A673 (cell line): ENCODE measurements around the gene UEVLD. TPM values are rescaled to one million over a fixed set of nuclear protein-coding genes. Genes with fewer than 3 reads are reported as not detected.

Source experiments
- Bru-seq: library from RNA; stranded (reverse); fragments of 400-500 nt; gene quantifications from one replicate; lab custom pipeline; 2021; lab: Mats Ljungman, UMichigan
- BruChase-seq, 2 experiments: library from RNA; stranded (reverse); fragments of 400-500 nt; gene quantifications; one replicate each; lab custom pipeline; 2021; lab: Mats Ljungman, UMichigan
- BruUV-seq: library from RNA; stranded (reverse); fragments of 400-500 nt; replicated peaks from 2 replicates; lab custom pipeline; 2021; lab: Mats Ljungman, UMichigan
- CTCF ChIA-PET: fragments of 300-600 bp; sonication (Branson Sonifier 250); formaldehyde crosslinking; loops from one replicate; lab custom pipeline; 2022; ENCODE audit warnings: antibody characterized with exemption; lab: Charles Lee
- POLR2A ChIA-PET: fragments of 300-600 bp; sonication (Branson Sonifier 250); formaldehyde crosslinking; loops from one replicate; lab custom pipeline; 2022; ENCODE audit warnings: antibody characterized with exemption; ENCODE audit not compliant: low non-redundant PET; lab: Charles Lee
- DNase-seq: peaks from one replicate; pipeline ENCODE4 v3.0.0-alpha.2; 2015; ENCODE audit warnings: low spot score
- H3K27ac ChIP-seq: fragments of 200-600 bp; sonication (generic); 2 replicates; pipeline ENCODE4 v1.5.1; 2016; ENCODE audit warnings: mixed run types, low read depth, mild to moderate bottlenecking, mixed read lengths, antibody characterized with exemption, low read length; ENCODE audit not compliant: poor library complexity, severe bottlenecking
- H3K27me3 ChIP-seq: fragments of 200-600 bp; sonication (generic); replicated peaks from 2 replicates; pipeline ENCODE4 v1.6.1; 2017; ENCODE audit warnings: mixed run types, low read depth, mild to moderate bottlenecking, mixed read lengths, antibody characterized with exemption, low read length; ENCODE audit not compliant: insufficient read depth, poor library complexity
- H3K36me3 ChIP-seq: fragments of 200-600 bp; sonication (generic); 2 replicates; pipeline ENCODE4 v1.6.1; 2016; ENCODE audit warnings: mixed run types, mild to moderate bottlenecking, mixed read lengths, antibody characterized with exemption, low read length; ENCODE audit not compliant: insufficient read depth, poor library complexity, severe bottlenecking
- H3K4me1 ChIP-seq: fragments of 200-600 bp; sonication (generic); 2 replicates; pipeline ENCODE4 v1.6.1; 2017; ENCODE audit warnings: mixed run types, mild to moderate bottlenecking, mixed read lengths, antibody characterized with exemption, low read length; ENCODE audit not compliant: insufficient read depth, poor library complexity, severe bottlenecking
- H3K4me3 ChIP-seq: fragments of 200-600 bp; sonication (generic); 2 replicates; pipeline ENCODE4 v1.5.1; 2016; ENCODE audit warnings: low read depth, mixed run types, mild to moderate bottlenecking, mixed read lengths, low read length; ENCODE audit not compliant: poor library complexity, severe bottlenecking
- H3K9me3 ChIP-seq: fragments of 200-600 bp; sonication (generic); 2 replicates; pipeline ENCODE4 v1.6.1; 2016; ENCODE audit warnings: mixed run types, low read depth, mild to moderate bottlenecking, mixed read lengths, antibody characterized with exemption, low read length; ENCODE audit not compliant: poor library complexity, severe bottlenecking
- CTCF ChIP-seq: fragments of 300-800, 200-600 bp; sonication (generic); conservative IDR thresholded peaks from 2 replicates; pipeline ENCODE4 v1.5.1; 2017; ENCODE audit warnings: low read depth, mild to moderate bottlenecking, antibody characterized with exemption, low read length, moderate library complexity, mixed read lengths
- EZH2 ChIP-seq: fragments of 200-600 bp; sonication (generic); IDR thresholded peaks from 2 replicates; pipeline ENCODE4 v1.6.1; 2017; ENCODE audit warnings: borderline replicate concordance, low read depth, mild to moderate bottlenecking, mixed read lengths, antibody characterized with exemption, low read length; ENCODE audit not compliant: poor library complexity, severe bottlenecking
- intact Hi-C: fragments of 100-400 bp; cut with micrococcal nuclease; formaldehyde crosslinking; loops from one replicate; pipeline ENCODE4 v1.10.0; 2022; ENCODE audit not compliant: unreplicated experiment
- long read RNA-seq: library from polyadenylated mRNA; stranded (forward); transcript quantifications from one replicate; pipeline ENCODE4 v2.0.0, GENCODE V29; 2022
- total RNA-seq: library from RNA; stranded (reverse); gene quantifications from 2 replicates; pipeline ENCODE4 v1.2.3, GENCODE V29; 2021

Gene UEVLD
- total RNA-seq (17.5 and 17.8 TPM in 2 replicates), Bru-seq, nascent RNA (percentile 64 among the genes with signal in this experiment), BruChase-seq, experiment 1, labeled RNA remaining after a 2-hour chase (percentile 60 among the genes with signal in this experiment), BruChase-seq, experiment 2, labeled RNA remaining after a 6-hour chase (percentile 68 among the genes with signal in this experiment)
- long read RNA-seq, full-length matches to known transcripts = 14 of 20 reads
- long read RNA-seq, partial matches to known transcripts = 0 of 20 reads
- long read RNA-seq, other reads (novel, unspliced or antisense) = 6 of 20 reads

- Histone ChIP-seq H3K9me3 (no peaks in the 10 kb centered on the region), H3K36me3 (no peaks in the 10 kb centered on the region), H3K27ac (peak within 1 kb of the TSS; percentile 72), H3K4me1 (peaks cover 8% of the 10 kb centered on the region), H3K4me3 (peak within 1 kb of the TSS; percentile 76), H3K27me3 (no peaks in the 10 kb centered on the region)
- intact Hi-C loops = no loop called here
- ChIA-PET POLR2A (no interaction called here), CTCF (no interaction called here)
- no TSS peak for BruUV-seq
- TF ChIP-seq EZH2 (no peak), CTCF (no peak)
- peak; percentile 85 for DNase-seq
Measured at GRCh38 chr11:18588297-18589252, at the start of gene UEVLD. UEVLD (minus strand) TSS chr11:18588734; CDS start chr11:18588654, 80 bp downstream.

GRCh38 chr11:18634140-18635032 is 45.9 kb upstream of the UEVLD start, which contains the start of gene SPTY2D1:
SPTY2D1 (minus strand) TSS chr11:18634342; CDS start chr11:18634257, 85 bp downstream.
- BruUV-seq = TSS peak; percentile 98
- no peak for TF ChIP-seq EZH2
- TF ChIP-seq CTCF = no peak

More at GRCh38 chr11:18634140-18635032, 45.9 kb upstream of the UEVLD start, which contains the start of gene SPTY2D1:
- Histone ChIP-seq H3K36me3 (no peaks in the 10 kb centered on the region), H3K27ac (peak within 1 kb of the TSS; percentile 90), H3K4me3 (peak within 1 kb of the TSS; percentile 93), H3K27me3 (no peaks in the 10 kb centered on the region), H3K4me1 (peaks cover 5% of the 10 kb centered on the region), H3K9me3 (no peaks in the 10 kb centered on the region)
- DNase-seq = peak; percentile 99
- intact Hi-C loops = no loop called here
- POLR2A ChIA-PET = interaction anchor here (0.6 kb wide), 1 partner anchor 968 kb away, joined by 4 read pairs; no protein-coding TSS in a partner anchor
- CTCF ChIA-PET = no interaction called here
